HG03025 (cell line): ENCODE data around the gene KIRREL3.
A peak's percentile ranks its signal among the peaks of the same experiment; 100 is the strongest.

Source experiments
- ATAC-seq: cut with Tn5 transposase; IDR thresholded peaks from one replicate; pipeline ENCODE4 v1.9.1; 2021; ENCODE audit warnings: mild to moderate bottlenecking, moderate library complexity; ENCODE audit not compliant: unreplicated experiment, low FRiP score

KIRREL3 gene

DNA sequence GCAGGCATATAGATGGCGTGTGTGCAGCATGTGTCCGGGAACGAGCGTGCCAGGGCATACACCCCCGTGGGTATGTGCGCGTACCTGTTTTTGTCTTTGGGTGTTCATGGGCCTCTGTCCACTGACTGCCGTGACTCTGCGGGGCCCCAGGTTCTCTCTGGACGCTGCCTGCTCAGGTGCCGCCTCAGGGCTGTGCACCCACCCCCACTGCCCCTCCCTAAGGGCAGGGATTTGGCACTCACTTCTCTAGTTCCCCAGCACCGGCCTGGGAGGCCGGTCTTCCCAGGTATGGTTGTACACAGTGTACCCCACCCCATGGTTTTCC lies 533.6 kb downstream of the KIRREL3 start:
- no peak for ATAC-seq

GRCh38 chr11:126466236-126467045 lies 534.1 kb downstream of the KIRREL3 start:
- ATAC-seq = no peak

DNA sequence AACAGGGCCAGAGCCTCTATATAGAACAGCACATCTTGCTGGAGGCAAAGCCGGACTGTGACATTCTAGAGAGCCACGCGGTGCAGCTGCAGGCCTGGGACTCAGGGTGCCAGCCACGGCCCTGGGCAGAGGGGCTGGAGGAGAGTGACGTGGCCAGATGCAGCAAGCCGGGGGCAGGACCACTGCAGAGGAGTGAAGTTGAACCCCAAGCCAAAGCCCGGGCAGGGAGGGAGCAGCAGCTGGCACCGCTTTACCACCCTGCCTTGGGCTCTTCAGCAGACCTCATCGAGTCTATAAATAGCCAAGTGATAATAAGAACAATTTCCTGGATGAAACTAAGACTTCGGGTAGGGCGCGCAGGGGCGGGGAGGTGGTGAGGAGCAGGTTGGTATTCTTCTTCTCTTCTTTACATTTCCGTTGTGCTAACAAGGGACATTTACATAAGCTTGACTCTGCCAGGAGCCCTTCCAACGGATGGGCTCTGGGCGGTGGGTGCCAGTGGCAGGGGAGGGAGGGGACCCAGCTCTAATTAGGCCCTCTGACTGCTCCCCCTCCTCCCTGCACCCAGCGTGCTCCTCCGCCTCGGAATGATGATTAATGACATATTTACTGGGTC lies 534.9 kb downstream of the KIRREL3 start:
- ATAC-seq = peak; percentile 77

GRCh38 chr11:126464796-126465195 lies 535.8 kb downstream of the KIRREL3 start:
- ATAC-seq = no peak

DNA sequence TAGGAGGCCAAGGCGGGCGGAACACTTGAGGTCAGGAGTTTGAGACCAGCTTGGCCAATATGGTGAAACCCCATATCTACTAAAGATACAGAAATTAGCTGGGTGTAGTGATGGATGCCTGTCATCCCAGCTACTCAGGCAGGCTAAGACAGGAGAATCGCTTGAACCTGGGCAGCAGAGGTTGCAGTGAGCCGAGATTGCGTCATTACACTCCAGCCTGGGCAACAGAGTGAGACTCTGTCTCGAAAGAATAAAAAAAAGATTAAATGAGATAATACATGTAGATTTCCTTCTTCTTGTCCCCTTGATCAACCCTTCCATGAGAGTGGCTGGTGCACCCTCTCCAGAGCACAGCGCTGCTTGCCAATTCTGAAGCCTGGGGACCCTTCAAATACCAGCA lies 538.1 kb downstream of the KIRREL3 start:
- no peak for ATAC-seq

DNA sequence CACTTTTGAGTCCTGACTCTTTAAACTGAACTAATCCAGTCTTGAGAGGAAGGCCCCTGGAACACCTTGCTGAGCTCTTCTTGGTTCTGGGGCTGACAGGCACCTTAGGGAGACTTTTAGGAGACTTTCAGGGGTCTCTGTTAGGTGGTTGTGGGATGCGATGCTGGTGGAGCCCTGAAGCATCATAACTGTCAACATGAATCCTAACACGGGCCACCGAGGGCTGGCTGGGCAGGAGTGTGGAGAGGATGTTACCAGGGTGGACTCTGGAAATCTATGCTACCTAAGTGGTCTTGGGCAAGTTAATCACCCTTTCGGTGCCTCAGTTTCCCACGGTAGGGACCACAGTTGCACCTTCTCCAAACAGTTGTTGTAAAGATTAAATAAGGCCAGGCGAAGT lies 538.6 kb downstream of the KIRREL3 start:
- no peak for ATAC-seq

GRCh38 chr11:126461096-126461440 lies 539.5 kb downstream of the KIRREL3 start:
- no peak for ATAC-seq

DNA sequence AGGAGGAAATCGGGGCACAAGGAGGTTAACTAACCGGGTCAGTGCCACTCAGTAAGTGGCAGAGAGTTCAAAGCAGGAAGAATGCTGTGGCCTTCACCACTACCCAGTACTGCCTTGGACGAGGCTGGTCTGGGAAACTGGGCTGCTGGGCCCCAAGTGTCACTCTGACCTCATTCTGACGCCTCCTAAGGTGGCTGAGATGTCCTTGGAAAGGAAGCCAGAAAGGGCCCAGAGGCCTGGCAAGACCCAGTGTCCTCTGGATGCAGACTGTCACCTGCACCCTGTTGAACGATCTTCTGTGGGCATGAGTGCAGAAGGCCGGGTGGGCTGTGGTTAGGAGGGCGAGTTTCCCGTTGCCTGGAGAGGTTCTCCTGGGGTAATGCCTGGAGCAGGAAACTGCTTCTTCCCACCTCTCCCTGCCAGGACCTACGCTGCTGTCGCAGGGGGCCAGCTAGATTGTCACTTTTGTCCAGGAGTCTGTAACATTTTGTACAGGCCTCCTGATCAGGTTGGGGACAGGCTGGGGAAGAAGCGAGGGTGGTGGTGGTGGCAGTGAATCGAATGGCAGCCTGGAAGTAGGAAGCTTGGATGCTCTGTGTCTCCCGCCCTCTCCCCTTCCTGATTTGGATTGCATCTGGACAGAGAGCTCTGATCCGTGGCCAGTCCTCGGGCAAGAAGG lies 540.0 kb downstream of the KIRREL3 start:
- ATAC-seq = no peak

DNA sequence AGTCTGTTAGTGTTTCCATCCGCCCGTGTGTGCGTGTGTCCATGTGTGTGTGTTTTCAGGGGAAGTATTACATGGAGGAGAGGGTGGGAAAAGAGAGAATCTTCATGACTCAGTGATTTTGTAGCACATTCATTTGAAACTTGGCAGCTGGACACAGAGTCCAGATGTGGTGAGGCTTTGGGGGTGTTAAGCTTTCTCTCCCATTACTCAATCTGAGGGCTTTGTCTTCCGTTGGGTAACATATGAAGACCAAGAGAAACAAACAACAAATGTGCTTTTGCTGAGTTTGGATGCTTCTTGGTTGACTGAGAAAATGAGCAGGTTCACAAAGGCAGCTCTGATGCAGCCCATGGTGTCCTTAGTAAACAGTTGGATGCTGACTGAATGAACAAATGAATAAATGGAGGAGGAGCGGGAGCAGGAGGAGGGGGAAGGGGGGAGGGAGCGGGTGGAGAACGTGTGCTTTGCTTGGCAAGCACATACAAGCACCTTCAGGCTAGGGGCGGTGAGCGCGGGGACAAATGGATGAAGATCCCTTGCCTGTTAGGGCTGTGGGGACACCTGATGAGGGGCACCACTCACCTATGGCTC lies 540.8 kb downstream of the KIRREL3 start:
- no peak for ATAC-seq

DNA sequence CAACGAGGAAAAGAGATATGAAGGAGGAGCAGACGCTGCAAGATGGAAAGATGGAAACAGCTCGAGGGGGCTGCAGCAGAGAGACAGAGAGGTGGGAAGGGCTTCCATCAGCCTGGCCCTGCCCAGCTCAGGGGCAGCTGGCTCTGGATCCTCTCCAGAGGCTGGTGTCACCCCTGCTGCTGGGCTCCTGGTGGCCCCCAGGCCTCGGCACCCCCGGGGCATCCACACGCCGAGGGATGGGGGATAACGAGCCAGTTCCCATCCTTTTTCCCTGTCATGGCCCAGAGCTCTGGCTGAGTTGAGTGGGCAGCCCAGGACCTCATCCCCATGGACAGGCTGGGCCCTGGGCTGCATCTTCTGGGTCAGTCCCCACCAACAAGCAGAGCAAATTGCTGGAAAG lies 542.8 kb downstream of the KIRREL3 start:
- ATAC-seq = no peak

DNA sequence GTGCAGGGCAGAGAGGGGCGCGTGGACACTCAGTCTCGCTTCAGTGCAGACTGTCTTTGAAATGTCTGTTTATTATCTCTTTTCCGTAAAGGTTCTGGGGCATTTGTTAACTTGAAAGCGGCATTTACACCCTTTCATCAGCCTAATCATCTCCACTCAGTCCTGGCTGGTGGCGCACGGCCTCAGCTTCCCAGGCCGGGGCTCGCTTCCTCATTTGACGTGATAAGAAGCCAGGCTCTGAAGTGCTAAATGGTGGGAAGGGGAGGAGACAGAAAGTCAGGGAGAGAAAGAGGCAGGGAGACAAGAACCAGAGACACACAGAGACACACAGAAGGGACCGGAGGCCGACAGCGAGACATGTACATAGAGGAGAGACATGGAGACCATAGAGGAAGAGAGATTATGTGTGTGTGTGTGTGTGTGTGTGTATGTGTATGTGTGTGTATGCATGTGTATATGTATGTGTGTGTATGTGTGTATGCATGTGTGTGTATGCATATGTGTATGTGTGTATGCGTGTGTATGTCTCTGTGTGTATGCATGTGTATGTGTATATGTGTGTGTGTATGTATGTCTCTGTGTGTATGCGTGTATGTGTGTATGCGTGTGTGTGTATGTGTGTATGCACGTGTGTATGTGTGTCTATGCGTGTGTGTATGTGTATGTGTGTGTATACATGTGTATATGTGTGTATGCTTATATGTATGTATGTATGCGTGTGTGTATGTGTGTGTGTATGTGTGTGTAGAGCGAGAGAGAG lies 543.6 kb downstream of the KIRREL3 start:
- no peak for ATAC-seq

DNA sequence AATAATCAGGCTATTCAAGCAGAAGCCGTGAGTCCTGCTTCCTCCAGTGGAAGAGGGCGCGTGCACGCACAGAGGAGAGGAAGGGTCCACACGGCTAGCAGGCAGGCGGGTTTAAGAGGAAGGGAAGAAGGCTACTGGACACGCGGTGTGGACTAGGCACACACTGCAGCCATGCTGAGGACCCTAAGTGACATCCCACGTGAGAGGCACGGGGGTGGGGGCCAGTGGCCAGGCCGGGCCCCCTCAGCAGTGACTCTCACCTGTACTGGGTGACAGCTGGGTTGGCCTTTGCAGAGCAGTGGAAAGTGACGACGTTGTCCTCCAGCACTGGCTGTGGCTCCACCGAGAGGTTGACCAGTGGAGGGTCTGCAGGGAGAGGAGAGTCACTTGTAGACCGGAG lies 544.5 kb downstream of the KIRREL3 start:
- ATAC-seq = no peak

DNA sequence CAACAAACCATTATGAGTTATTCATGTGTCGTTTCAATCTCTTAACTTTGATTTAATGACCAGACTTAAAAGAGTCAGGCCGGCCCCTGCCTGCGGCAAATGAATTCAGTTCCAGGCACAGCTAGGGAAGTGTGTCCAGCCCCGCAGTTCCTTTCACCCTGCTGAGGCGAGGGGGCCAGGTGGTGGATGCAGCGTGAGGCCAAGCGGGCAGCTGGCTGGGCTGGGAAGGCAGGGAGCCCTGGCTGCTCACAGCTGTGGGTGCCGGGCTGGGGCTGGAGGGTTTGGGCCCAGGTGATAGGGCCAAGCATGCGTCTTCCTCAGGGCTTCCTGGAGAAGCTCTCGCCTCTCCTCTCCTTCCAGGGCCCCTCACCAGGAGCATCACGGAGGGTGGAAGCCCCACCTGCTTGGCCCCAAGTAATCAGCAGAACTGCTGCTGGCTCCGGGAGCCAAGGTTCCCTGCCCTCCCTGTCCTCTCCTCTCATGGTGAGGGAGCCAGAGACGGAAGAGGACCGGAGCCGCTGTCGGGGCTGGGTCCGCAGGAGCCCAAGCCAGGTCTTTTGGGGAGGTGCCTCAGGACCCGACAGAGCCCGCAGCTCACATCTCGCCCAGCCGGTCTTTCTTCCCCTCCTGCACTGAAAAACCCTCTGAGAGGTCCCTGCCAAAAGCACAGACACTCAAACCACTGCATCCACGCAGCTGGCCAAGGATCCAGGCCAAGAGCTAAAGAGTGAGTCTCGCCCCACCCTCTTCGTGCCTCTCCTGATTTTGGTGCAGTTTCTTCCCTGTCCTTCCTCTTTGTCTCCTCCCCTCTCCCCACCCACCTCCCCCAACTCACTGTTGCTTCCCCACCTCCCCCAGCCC lies 548.1 kb downstream of the KIRREL3 start:
- ATAC-seq = no peak

DNA sequence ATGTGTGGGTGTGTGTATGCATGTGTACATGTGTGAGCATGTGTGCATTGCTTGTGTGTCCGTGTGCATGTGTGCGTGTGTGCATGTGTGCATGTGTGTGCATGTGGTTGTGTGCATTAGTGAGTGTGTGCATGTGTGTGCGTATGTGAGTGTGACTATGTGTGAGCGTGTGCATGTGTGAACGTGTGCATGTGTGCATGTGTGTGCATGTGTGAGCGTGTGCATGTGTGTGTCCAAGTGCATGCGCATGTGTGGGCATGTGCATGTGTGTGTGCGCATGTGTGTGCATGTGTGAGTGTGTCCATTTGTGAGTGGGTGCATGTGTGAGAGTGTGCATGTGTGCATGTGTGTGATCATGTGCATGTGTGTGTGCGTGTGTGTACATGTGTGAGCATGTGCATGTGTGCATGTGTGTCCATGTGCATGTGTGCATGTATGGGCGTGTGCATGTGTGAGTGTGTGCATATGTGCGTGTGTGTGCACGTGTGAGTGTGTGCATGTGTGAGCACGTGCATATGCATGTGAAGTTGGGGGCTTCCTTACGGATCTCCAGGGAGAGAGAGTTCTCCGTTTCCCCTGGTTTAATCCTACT lies 549.3 kb downstream of the KIRREL3 start:
- no peak for ATAC-seq

DNA sequence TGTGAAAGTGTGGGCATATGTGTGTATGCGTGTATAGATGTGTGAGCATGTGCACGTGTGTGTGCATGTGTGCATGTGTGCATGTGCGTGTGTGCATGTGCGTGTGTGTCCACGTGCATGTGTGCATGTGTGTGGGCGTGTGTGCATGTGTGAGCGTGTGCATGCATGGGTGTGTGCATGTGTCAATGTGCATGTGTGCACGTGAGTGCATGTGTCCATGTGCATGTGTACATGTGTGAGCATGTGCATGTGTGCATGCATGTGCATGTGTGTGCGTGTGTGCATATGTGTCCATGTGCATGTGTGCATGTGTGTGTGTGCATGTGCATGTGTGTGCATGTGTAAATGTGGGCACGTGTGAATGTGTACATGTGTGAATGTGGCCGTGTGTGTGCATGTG lies 549.8 kb downstream of the KIRREL3 start:
- ATAC-seq = no peak

DNA sequence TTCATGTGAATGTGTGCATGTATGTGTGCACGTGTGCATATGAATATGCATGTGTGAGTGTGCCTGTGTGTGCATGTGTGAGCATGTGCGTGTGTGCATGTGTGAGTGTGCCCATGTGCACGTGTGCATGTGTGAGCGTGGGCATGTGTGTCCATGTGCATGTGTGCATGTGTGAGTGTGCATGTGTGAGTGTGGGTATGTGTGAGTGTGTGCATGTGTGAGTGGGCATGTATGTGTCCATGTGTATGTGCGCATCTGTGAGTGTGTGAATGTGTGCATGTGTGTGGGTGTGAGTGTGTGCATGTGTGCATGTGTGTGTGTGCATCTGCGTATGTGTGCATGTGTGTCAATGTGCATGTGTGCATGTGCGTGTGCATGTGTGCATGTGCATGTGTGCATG lies 550.4 kb downstream of the KIRREL3 start:
- no peak for ATAC-seq

GRCh38 chr11:126446581-126446980 lies 554.0 kb downstream of the KIRREL3 start:
- ATAC-seq = no peak

DNA sequence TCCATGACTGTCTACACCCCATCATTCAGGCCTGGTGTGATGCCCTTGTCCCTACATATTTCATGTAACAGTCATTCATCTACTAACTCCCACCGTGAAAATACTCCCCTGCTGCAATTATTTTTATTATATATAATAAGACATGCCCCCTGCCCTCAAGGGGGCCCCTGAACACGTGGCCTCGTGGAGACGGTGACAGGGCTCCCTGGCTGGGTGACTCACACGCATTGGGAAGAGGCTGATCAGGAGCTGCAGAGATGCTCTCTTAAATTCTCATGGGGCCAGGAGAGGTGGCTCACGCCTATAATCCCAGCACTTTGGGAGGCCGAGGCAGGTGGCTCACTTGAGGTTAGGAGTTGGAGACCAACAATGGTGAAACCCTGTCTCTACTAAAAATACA lies 556.5 kb downstream of the KIRREL3 start:
- ATAC-seq = no peak

- no peak for ATAC-seq
These were observed 557.5 kb downstream of the KIRREL3 start for GRCh38 chr11:126443120-126443519.
